ENCODE results near the gene AUP1.
"Not testable (repeated sequence)": the region's sequence is repeated elsewhere in the genome, so short reads cannot be mapped to it uniquely, and the experiment has no call there.

AUP1 gene

DNA sequence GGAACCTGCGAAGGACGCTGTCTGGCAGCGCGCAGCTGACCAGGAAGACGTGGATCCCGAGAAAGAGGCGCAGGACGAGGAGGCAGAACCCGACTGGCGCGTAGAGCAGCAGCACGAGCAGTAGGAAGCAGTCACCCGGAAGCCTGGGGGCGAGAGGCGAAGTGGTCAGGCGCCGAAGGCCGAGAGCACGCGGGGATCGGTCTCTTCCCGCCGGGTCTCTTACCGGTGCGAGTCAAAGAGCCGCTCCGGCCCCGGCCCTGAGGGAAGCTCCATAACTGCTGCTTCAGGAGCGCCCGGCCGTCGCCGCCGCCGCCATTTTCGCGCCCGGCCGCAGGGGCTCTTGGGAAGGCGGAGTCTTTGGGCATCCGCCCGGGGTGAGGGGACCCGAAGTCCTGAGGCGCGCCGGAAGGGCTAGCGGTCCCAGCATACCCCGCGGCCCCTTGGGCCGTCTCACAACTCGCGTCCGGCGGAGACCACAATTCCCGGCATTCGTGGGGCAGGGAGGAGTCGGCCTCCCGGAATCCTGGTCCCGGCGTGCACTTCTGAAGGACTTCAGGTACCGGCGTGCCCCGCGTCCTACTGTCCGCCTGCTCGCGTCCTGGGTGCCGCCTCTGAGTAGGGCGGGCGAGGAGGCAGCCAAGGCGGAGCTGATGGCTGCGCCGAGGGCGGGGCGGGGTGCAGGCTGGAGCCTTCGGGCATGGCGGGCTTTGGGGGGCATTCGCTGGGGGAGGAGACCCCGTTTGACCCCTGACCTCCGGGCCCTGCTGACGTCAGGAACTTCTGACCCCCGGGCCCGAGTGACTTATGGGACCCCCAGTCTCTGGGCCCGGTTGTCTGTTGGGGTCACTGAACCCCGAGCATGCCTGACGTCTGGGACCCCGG lies at the start of gene AUP1, which contains the start of gene HTRA2:
Gene AUP1, minus strand, starts transcription at position 350 of the 882 bp plus-strand sequence. Its CDS starts 77 bp downstream, at position 273.
Gene HTRA2, plus strand, starts transcription at position 577 of the 882 bp plus-strand sequence. Its CDS starts 74 bp downstream, at position 651.
- DNase-seq = peak; percentile 88

DNA sequence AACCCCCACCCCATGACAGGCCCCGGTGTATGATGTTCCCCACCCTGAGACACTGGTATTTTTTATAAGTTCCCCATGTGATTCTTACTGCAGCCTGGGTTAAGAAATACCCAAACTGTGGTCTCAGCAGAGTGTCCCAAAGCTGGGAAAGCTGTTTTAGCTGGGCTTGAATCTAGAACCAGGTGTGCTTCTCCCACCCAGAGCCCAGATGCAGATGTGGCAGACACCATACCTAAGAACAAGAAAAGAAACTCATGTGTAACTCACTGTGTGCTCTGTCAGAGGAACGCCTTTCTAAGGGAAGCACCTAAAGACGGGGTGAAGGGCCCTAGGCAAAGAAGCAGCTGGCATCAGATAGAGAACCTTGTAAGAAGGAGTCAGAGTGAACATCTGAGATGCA lies 48.9 kb upstream of the AUP1 start:
- no peak for DNase-seq

DNA sequence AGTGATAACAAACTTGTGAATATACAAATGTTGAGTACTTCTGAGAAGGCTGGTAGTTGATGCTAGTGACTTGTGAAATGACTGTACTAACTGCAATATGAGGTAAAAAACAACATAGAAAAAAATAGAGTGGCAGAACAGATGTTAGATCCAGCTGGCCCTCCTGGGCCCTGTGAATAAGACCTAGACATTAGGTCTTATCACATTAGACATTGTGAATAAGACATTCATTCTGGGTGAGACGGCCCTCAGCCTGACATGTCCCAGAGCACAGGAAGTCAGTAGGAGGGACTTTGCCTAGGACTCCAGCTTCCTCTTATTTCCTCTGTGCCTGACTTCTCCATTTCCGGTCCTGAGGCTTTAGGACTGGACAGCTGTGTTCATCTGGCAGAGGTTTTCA lies 47.9 kb upstream of the AUP1 start:
- DNase-seq = no peak

- no peak for DNase-seq
Observed at GRCh38 chr2:74576863-74577229, 47.3 kb upstream of the AUP1 start.

DNA sequence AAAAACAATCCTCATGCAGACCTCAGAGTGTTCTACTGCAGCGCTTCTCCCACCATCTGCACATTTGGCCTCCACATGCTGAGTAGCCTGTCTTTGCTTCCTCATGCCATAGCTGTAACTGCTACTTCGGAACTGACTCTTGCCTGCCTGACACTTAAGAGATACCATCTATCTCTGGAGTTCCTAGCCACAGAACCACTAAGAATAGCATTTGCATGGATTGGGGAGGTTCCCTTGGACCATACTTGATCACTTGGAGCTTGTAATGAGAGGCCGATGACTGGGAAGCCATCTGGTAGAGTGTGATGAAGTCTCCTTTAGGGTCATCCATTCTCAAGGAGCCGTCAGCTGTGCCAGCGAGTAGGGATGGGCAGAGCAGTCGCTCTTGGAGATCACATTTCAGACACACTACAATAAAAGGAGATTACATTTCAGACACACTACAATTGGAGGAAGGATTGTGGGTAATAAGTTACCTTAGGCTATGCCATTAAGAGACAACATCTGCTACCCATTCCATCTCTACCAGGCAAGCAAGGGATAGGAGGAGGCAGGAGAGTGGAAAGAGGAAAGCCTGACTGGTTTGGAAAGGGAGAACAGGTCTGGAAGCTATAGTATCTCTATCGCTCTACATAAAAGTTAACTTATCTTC lies 46.8 kb upstream of the AUP1 start:
- no peak for DNase-seq

DNA sequence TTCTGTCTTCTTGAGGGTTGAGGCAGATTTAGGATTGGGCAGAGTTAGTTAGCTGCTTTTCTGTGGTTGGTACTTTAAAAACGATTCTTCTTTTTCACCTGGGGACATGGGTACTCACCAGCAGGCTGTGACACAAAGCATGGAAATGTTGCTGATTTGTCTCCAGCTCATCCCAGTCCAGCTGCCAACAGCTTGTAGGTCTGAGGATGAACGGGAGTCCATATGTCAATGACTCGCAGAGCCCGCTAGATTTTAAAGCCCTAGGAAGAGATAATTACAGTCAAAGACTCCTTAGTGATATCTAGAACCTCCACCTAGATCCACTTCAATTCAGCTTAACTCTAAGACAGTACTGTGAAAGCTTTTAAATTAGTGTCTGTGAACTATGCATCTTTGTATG lies 45.8 kb upstream of the AUP1 start:
- no peak for DNase-seq

GRCh38 chr2:74573747-74574562 lies 44.4 kb upstream of the AUP1 start:
- peak; percentile 49 for DNase-seq

GRCh38 chr2:74572178-74572925 lies 42.8 kb upstream of the AUP1 start:
- no peak for DNase-seq

GRCh38 chr2:74571058-74571457 lies 41.6 kb upstream of the AUP1 start:
- no peak for DNase-seq

GRCh38 chr2:74569686-74570085 lies 40.2 kb upstream of the AUP1 start:
- no peak for DNase-seq

- no peak for DNase-seq
Observed at GRCh38 chr2:74567881-74568280, 38.4 kb upstream of the AUP1 start.

DNA sequence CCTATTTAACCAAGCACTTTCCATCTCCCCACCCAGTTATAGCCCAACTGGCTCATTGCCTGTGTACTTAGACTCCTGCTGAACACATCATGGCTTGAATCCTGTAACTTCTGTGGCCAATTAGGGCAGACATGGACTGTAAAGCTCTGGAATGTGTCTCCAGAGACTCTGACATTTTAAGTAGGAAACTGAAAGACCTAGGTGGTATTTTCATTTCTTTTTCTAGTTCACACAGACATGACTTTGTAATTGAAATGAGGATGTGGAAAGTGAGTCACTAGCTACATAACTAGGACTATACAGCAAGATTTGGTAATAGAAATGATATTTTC lies 37.2 kb upstream of the AUP1 start:
- DNase-seq = no peak

GRCh38 chr2:74566076-74566753 lies 36.7 kb upstream of the AUP1 start:
- DNase-seq = no peak

- no peak for DNase-seq
Observed at GRCh38 chr2:74564222-74564621, 34.7 kb upstream of the AUP1 start.

- no peak for DNase-seq
Observed at GRCh38 chr2:74562126-74562775, 32.7 kb upstream of the AUP1 start.

- DNase-seq = not testable (repeated sequence)
Observed at GRCh38 chr2:74561022-74561421, 31.5 kb upstream of the AUP1 start.

DNA sequence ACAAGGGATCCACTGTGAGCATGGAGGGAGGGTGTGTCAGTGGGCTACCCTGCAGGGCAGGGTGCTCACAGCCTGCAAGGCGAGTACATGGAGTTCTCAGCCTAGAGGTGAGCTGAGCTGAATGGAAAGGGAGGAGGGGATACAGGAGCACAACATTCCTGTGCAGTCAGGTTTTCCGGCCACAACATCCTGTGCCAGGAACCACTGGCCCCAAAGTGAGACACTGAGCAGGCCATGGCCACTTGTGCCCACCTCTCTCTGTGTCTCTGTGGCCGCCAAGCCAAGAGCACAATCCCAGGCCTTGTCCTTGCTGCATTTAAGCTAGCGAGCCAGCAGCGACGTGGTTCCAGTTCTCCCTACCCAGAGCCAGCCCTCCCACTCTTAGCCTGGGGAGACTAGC lies 31.1 kb upstream of the AUP1 start:
- DNase-seq = no peak

- DNase-seq = no peak
Observed at GRCh38 chr2:74559912-74560311, 30.4 kb upstream of the AUP1 start.

DNA sequence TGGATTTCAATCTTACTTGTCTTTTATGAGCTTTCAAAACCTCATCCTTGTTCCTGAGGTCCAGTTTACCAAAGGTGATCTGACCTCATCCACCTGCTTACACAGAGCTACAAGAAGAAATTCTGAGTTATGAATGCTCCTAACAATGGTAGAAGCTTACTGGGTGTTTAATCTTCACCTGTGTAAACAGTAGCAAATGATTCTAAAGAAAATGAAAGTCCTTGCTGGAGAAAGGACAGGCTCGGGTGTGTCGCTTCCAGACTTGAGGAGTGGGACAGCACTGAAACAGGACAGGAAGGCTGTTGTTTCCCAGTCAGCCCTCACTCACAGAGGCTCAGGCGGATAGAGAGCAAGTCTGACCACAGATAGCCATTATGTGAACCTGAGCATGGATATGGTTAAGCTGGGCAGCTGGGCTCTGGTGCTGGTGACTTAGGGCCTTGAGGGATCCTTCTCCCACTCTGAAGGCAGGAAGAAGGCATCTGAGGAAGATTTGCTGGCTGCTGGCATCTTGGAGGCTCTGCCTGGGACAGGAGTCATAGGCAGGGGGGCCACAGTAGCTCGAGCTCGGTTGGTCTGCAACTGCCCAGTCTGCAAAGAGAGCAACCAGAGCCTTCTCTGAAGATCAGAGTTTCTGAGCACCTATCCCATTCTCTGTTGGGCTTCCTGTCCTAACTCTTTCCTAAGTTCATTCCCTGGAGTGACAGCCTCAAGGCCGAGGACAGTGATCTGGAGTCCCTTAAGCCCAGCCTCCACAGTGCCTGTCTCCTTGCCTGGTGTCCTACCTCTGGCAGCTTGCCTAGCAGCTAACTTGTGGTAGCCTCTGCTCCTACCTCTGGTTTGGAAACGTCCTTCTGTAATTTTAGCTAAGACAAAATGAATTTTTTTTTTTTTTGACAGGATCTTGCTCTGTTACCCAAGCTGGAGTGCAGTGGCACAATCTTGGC lies 29.1 kb upstream of the AUP1 start:
- no peak for DNase-seq

GRCh38 chr2:74556831-74557370 lies 27.4 kb upstream of the AUP1 start:
- no peak for DNase-seq
